ENCODE results near the gene TRAPPC10. TPM values are rescaled to one million over a fixed set of nuclear protein-coding genes. Genes with fewer than 3 reads are reported as not detected.

Gene TRAPPC10
- total RNA-seq, 2 experiments from 2014 or later = 44.1 to 45.4 TPM

DNA sequence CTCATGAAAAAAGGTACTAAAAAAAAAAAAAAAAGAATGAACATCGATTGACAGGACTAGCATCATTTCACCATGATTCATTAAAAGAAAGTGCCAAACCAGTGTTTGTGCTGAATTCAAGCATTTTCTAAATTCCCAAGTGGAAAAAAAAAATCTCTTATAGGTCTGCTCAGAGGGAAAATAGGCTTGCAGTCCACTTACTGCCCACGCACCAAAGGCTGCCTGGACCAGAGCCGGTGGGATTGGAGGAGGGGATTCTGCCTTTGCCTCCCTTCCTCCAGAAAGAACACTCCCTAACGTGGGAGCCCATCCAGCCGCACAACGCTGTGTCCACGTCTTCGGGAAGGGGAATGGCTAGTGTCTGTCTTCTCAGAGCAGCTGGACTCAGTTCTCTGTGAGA lies 5.5 kb upstream of the TRAPPC10 start:
- ATAC-seq = no peak
- Mint-ChIP-seq H3K27ac (no peak overlapping the region), H3K36me3 (ENCODE audit: low read depth) (peaks cover 2% of the 10 kb centered on the region), H3K4me3 (no peak overlapping the region), H3K27me3 (no peaks in the 10 kb centered on the region), H3K4me1 (ENCODE audit: low read depth) (peaks cover 8% of the 10 kb centered on the region), H3K9me3 (no peaks in the 10 kb centered on the region)
- TF ChIP-seq, protein P1, sequence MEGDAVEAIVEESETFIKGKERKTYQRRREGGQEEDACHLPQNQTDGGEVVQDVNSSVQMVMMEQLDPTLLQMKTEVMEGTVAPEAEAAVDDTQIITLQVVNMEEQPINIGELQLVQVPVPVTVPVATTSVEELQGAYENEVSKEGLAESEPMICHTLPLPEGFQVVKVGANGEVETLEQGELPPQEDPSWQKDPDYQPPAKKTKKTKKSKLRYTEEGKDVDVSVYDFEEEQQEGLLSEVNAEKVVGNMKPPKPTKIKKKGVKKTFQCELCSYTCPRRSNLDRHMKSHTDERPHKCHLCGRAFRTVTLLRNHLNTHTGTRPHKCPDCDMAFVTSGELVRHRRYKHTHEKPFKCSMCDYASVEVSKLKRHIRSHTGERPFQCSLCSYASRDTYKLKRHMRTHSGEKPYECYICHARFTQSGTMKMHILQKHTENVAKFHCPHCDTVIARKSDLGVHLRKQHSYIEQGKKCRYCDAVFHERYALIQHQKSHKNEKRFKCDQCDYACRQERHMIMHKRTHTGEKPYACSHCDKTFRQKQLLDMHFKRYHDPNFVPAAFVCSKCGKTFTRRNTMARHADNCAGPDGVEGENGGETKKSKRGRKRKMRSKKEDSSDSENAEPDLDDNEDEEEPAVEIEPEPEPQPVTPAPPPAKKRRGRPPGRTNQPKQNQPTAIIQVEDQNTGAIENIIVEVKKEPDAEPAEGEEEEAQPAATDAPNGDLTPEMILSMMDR (IDR thresholded peaks at IDR 0.05) = no peak
- intact Hi-C loops (cut with micrococcal nuclease) = no loop called here
- DNase-seq = no peak
- POLR2A ChIA-PET = no interaction called here
- CTCF ChIA-PET = no interaction called here

DNA sequence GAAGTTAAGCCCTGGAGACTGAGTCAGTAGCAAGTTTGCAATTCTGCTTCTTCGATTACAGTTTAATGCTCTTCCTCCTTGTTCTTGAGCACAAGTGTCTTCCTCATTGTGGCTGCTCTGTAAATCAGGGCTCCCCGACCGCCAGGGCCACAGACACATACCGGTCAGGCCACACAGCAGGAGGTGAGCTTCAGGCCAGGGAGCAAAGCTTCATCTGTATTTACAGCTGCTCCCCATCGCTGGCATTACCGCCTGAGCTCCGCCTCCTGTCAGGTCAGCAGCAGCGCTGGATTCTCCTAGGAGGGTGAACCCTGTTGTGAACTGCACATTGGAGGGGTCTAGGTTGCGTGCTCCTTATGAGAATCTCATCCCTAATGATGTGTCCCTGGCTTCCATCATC lies 1.7 kb upstream of the TRAPPC10 start:
- intact Hi-C loops (cut with micrococcal nuclease) = no loop called here
- Mint-ChIP-seq H3K9me3 (no peaks in the 10 kb centered on the region), H3K4me1 (ENCODE audit: low read depth) (peaks cover 27% of the 10 kb centered on the region), H3K36me3 (ENCODE audit: low read depth) (peaks cover 7% of the 10 kb centered on the region), H3K4me3 (peak overlapping the region; percentile 20), H3K27me3 (no peaks in the 10 kb centered on the region), H3K27ac (no peak overlapping the region)
- ATAC-seq (no peak), DNase-seq (no peak)
- CTCF ChIA-PET = interaction anchor here (1.5 kb wide), 1 partner anchor 9 kb away, joined by 5 read pairs; no protein-coding TSS in a partner anchor
- POLR2A ChIA-PET = interaction anchor here (0.6 to 3.8 kb wide), 3 partner anchors 20 to 92 kb away, joined by 3 to 35 read pairs (median 4); no protein-coding TSS in a partner anchor
- TF ChIP-seq, protein P1 (IDR thresholded peaks at IDR 0.05) = no peak

DNA sequence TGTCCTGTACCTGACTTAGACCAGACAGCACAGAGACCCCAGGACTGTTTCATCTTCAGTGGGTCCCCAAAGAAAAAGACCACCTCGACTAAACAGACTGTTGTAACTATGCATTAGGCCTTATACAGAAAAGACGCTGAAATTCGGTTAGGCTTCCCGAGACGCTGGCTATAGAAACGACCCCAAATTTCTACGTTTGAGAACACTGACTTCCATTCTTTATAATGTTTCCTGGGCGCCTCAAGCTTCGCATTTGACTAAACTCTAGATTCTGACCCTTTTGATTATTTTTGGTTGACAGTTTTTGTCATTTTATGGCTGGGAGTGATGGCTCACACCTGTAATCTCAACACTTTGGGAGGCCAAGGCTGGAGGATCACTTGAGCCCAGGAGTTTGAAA lies 986 bp upstream of the TRAPPC10 start:
- Mint-ChIP-seq H3K9me3 (no peaks in the 10 kb centered on the region), H3K4me3 (peak overlapping the region; percentile 80), H3K27ac (peak overlapping the region; percentile 96), H3K36me3 (ENCODE audit: low read depth) (peaks cover 8% of the 10 kb centered on the region), H3K4me1 (ENCODE audit: low read depth) (peaks cover 34% of the 10 kb centered on the region), H3K27me3 (no peaks in the 10 kb centered on the region)
- ATAC-seq (no peak), DNase-seq (no peak)
- POLR2A ChIA-PET = interaction anchor here (1.2 to 3.8 kb wide), 2 partner anchors 20 to 73 kb away, joined by 4 to 35 read pairs; no protein-coding TSS in a partner anchor
- TF ChIP-seq, protein P1 (IDR thresholded peaks at IDR 0.05) = no peak
- intact Hi-C loops (cut with micrococcal nuclease) = no loop called here
- CTCF ChIA-PET = interaction anchor here (0.7 to 1.5 kb wide), 2 partner anchors 9 to 239 kb away, joined by 3 to 5 read pairs; no protein-coding TSS in a partner anchor

DNA sequence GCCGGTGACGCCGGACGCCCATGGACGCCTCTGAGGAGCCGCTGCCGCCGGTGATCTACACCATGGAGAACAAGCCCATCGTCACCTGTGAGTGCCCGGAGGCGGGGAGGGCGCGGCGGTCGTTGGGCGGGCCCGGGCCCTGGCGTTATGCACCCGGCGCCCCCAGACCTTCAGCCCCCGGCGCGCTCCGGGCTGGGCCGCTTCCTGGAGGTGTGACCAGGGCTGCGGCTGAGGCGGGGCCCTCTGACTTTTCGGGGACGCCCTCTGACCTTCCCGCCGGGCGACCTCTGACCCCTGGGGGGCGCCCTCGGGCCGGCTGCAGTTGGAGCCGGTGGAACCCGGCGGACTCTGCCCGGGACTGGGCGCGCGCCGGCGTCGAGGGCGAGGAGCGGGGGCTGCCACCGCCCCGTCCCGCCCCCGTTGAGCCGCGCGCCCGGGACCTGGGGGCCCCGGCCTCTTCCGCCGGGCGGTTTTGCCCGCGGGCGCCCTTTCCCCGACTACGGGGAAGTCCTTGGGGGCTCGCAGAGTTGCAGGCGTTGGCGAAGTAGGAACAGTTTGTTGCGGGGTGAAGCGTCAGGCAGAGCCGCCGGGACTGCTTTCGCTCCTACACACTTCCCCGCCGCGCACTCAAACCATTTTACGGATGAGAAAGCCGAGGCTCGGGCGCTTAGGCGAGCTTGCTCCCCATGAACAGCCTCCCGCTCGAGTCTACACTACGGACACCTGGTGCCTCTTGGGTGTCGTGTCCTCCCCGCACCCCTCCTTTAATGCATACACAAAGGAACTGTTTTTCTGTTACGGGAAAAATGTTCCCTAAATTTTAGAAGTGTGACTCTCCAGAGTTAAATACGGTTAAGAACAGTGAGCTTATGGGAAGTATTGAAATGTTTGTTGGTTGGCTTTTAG lies 618 bp downstream of the TRAPPC10 start:
- intact Hi-C loops (cut with micrococcal nuclease) = no loop called here
- TF ChIP-seq, protein P1 (IDR thresholded peaks at IDR 0.05) = no peak
- no peaks in the 10 kb centered on the region for H3K9me3 Mint-ChIP-seq
- peak overlapping the region; percentile 80 for H3K4me3 Mint-ChIP-seq
- peak; percentile 88 for ATAC-seq
- no peaks in the 10 kb centered on the region for H3K27me3 Mint-ChIP-seq
- H3K36me3 Mint-ChIP-seq (ENCODE audit: low read depth) = peaks cover 13% of the 10 kb centered on the region
- peak; percentile 92 for DNase-seq
- POLR2A ChIA-PET = interaction anchor here (0.7 to 3.8 kb wide), 10 partner anchors 19 to 149 kb away, joined by 3 to 35 read pairs (median 4); no protein-coding TSS in a partner anchor
- CTCF ChIA-PET = interaction anchor here (0.8 to 2.3 kb wide), 9 partner anchors 10 to 291 kb away, joined by 3 to 17 read pairs (median 4); no protein-coding TSS in a partner anchor
- peaks cover 46% of the 10 kb centered on the region for H3K4me1 Mint-ChIP-seq (ENCODE audit: low read depth)
- H3K27ac Mint-ChIP-seq = peak overlapping the region; percentile 85

Measured in activated CD8-positive, alpha-beta T cell treated with anti-CD3 and anti-CD28 coated beads for 36 hours (primary cell).